ENCODE measurements around the gene PPP6R2. TPM values are rescaled to one million over a fixed set of nuclear protein-coding genes. Genes with fewer than 3 reads are reported as not detected.
"Not testable (repeated sequence)": the region's sequence is repeated elsewhere in the genome, so short reads cannot be mapped to it uniquely, and the experiment has no call there.

PPP6R2 gene
- total RNA-seq, 4 donors from 2014 or later, result 35.6 to 50.8 (median 45.6) TPM

- Histone ChIP-seq H3K4me3 (peak within 1 kb of the TSS; percentile 58 to 95 (median 76)), H3K36me3 (no peaks in the 10 kb centered on the region), H3K4me1 (peaks cover 15 to 30% (median 17%) of the 10 kb centered on the region in 3 donors), H3K9me3 (no peaks in the 10 kb centered on the region), H3K27me3 (no peaks in the 10 kb centered on the region), H3K27ac (peak within 1 kb of the TSS; percentile 87 to 97 (median 96))
- DNase-seq, result no peak
- WGBS, 2 donors, result no CpG with 5 or more reads among the region's 105 CpGs
- intact Hi-C loops (cut with DNase I), result no loop called here
- TF ChIP-seq CTCF (IDR thresholded peaks at IDR 0.05) (peak in 5 of 6 experiments; percentile 30 to 92 (median 88)), POLR2A (IDR thresholded peaks at IDR 0.05) (peak in 2 of 4 donors; percentile 20 to 48)
Measured at GRCh38 chr22:50326956-50327710, 16.0 kb upstream of the PPP6R2 start, which contains the start of gene DENND6B. DENND6B (minus strand) TSS chr22:50327012; CDS start chr22:50326988, 24 bp downstream.

GRCh38 chr22:50327711-50328019 lies 15.5 kb upstream of the PPP6R2 start:
- 85 to 100% methylated on average over 1 to 12 of the region's 22 CpGs for WGBS, 2 donors
- Histone ChIP-seq H3K9me3 (no peaks in the 10 kb centered on the region), H3K36me3 (no peaks in the 10 kb centered on the region), H3K4me3 (peak overlapping the region; percentile 58 to 95 (median 76)), H3K27me3 (no peaks in the 10 kb centered on the region), H3K27ac (peak overlapping the region; percentile 87 to 97 (median 96)), H3K4me1 (peaks cover 15 to 30% (median 17%) of the 10 kb centered on the region in 3 donors)
- TF ChIP-seq CTCF (IDR thresholded peaks at IDR 0.05) (no peak), POLR2A (IDR thresholded peaks at IDR 0.05) (no peak)
- DNase-seq, result no peak
- intact Hi-C loops (cut with DNase I), result no loop called here

GRCh38 chr22:50329236-50329635 lies 13.9 kb upstream of the PPP6R2 start:
- Histone ChIP-seq H3K4me3 (no peak overlapping the region), H3K27me3 (no peaks in the 10 kb centered on the region), H3K9me3 (no peaks in the 10 kb centered on the region), H3K27ac (no peak overlapping the region), H3K4me1 (peaks cover 15 to 30% (median 17%) of the 10 kb centered on the region in 3 donors), H3K36me3 (no peaks in the 10 kb centered on the region)
- intact Hi-C loops (cut with DNase I), result no loop called here
- TF ChIP-seq POLR2A (IDR thresholded peaks at IDR 0.05), result no peak
- no peak for TF ChIP-seq CTCF (IDR thresholded peaks at IDR 0.05)
- DNase-seq, result no peak
- 83 to 85% methylated on average over 6 of the region's 6 CpGs for WGBS, 2 donors

- not testable (repeated sequence) for H3K27ac ChIP-seq, H3K9me3 ChIP-seq, DNase-seq, H3K27me3 ChIP-seq, H3K4me1 ChIP-seq, H3K4me3 ChIP-seq, H3K36me3 ChIP-seq
- WGBS, 2 donors, result 51 to 66% methylated on average over 5 of the region's 5 CpGs
- intact Hi-C loops (cut with DNase I), result loop anchor here (5.0 kb wide), 1 partner anchor 52 kb away; no protein-coding TSS in a partner anchor
Measured at GRCh38 chr22:50334433-50334832, 8.7 kb upstream of the PPP6R2 start.

- intact Hi-C loops (cut with DNase I), result no loop called here
- DNase-seq, result no peak
- no peaks in the 10 kb centered on the region for H3K27me3 ChIP-seq
- 95 to 97% methylated on average over 13 of the region's 13 CpGs for WGBS, 2 donors
- H3K27ac ChIP-seq, result no peak overlapping the region
- H3K9me3 ChIP-seq, result no peaks in the 10 kb centered on the region
- H3K4me3 ChIP-seq, result no peak overlapping the region
- peaks cover under 1 to 8% (median 4%) of the 10 kb centered on the region in 3 donors for H3K4me1 ChIP-seq
- H3K36me3 ChIP-seq, result no peaks in the 10 kb centered on the region
- TF ChIP-seq CTCF (IDR thresholded peaks at IDR 0.05) (no peak), POLR2A (IDR thresholded peaks at IDR 0.05) (no peak)
Measured at GRCh38 chr22:50337262-50338041, 5.7 kb upstream of the PPP6R2 start.
